GM18498 (cell line): ENCODE data around the gene KCNAB1.

Experiments
- ATAC-seq: cut with Tn5 transposase; IDR thresholded peaks from one replicate; pipeline ENCODE4 v1.9.1; 2021; ENCODE audit warnings: mild to moderate bottlenecking, moderate library complexity; ENCODE audit not compliant: unreplicated experiment

The KCNAB1 gene

DNA sequence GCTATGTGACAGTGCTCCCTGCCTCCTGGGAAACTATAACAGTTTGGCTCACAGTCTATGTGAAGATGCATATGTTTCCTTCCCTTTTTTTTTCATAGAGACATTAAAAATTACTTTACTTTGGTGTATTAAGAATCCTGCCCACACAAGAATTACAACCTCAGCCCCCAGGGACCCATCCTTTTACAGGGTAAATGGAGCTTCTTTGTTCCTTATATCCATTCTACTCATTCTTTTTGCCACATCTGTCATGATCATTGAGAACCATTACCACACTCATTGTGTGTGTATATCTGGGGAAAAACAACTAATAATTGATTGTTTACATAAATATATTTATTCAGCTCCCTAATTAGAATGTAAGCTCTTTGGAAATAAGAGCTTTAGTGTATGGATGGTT, 277.2 kb downstream of the KCNAB1 start:
- ATAC-seq = no peak

DNA sequence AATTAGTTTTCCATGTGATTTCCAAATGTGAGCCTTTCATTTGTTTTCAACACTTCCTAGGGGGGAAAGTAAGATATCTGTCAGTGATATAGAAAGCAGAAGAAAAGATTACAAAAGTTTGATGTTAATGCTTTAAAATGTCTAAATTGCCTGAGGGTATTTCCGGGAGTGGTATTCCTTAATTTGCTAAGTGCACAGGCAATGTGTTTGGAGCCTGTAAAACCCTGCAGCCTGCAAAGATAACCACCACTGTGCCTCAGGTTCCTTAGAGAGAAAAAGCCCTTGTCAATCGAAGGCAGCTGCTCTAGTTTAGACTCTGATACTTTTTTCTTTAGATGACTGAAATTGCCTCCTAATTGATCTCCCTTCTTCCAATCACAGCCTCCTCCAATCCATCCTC, 279.7 kb downstream of the KCNAB1 start:
- no peak for ATAC-seq

DNA sequence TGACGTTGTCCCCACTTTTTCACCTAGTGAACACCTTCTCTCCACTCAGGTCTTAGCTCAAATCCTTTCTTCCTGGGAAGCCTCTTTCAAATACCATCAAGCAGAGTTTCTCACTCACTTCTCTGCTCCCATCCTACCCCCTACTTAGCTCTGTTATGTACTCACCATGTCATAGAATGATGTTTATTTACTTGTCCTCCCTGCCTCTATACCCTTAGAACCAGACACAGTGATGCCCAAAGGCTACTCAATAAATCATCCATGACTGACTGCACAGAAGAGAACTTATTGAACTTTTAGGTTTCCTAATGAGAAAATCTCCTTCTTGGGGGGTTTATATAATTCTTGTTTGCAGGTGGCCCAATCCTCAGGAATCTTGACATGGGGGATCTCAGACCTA, 280.4 kb downstream of the KCNAB1 start:
- ATAC-seq = no peak

DNA sequence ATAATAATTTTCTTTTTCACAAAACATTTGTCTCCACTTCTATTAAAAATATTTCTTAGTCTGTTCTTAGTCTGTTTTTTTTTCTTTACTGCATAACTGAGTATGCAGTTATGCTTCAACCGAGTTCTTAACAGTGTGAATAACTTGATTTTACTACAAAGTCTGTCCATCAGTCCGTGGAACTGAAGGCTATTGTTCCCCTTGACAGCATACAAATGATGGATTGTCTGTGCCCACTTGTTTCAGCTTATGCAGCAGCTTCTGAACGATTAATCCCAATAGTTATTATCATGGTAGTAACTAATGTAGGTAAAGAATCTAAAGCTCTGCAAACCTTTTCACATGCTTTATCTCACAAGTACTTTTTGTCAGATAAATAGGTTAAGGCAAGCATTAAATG, 283.8 kb downstream of the KCNAB1 start:
- no peak for ATAC-seq

DNA sequence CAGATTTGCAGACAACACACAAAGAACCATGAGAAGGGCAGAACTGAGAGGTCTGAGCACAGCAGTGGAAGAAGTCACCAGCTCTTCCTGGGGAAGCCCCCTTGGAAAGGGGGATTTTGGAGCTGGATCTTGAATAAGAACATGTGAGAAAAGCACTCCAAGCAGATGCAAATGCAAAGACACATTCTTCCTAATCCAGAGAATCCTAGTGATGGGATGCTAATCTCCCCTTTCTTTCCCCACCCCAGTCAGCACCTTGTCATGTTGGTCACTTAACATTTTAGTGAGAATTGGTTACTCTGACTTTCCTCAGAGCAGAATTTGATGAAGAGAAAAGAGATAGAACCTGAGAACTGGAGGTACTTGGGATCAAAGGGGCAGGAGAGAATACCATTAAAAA, 286.0 kb downstream of the KCNAB1 start:
- no peak for ATAC-seq

DNA sequence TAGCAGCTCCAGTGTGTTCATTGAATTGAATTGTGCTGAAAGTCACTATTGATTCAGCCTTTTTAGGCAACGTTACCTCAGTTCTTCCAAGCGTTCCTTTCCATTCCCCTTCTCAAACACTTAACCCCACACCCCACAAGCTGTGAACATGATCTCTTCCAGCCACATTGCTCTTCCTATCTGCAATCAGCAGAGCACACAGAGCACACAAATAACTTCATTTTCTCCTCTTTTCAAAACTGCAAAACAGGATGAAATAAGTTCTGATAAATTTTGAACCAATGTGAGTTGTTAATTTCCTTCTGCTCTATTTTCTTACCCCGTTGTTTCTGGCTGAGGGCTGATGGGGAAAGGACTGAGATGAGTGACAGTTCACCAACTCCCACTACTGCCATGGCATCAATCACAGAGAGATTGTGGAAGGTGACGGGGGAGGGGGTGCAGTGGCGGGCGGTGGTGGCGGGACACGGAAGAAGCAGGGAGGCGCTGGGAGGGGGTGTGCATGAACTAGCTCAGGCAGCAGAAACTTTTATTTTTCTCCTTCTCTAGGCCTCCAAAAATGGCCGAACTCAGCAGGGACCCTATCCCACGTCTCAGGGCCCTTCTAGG, 287.3 kb downstream of the KCNAB1 start:
- ATAC-seq = no peak

DNA sequence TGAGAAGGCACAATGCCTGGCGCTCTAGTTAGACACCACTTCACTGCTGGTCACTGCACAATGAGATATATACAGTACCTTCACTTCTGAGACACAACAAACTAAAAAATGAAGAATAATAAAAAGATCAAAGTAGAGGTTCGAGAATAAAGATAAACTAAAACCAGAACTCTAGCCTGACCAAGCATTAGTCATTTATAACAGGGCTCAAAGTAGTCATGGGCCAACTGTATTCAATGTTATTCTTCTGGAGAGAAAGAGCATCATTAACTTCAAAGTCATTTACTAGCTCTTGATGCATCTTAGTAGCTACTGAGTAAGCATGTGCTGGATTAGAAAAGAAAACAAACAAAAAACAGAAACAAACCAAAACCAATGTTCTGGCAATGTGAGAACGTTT, 289.3 kb downstream of the KCNAB1 start:
- no peak for ATAC-seq

DNA sequence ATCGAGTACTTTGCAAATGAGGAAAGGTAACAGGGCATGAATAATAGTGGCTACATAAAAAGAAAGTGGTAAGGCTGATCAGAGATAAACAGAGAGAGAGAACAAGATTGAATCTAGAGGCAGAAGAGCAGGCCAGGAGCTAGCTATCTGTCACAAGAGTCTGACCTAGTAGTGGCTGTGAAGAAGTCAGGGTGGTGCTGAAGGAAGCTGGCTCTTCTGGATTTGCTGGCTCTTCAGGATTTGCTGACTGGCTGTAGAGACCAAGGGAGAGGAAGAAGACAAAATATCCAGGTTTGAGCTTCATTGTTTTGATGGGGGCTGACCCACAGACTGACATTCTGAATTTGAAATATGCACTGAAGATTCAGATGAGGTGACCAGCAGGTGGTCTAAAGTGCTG, 292.2 kb downstream of the KCNAB1 start:
- no peak for ATAC-seq

DNA sequence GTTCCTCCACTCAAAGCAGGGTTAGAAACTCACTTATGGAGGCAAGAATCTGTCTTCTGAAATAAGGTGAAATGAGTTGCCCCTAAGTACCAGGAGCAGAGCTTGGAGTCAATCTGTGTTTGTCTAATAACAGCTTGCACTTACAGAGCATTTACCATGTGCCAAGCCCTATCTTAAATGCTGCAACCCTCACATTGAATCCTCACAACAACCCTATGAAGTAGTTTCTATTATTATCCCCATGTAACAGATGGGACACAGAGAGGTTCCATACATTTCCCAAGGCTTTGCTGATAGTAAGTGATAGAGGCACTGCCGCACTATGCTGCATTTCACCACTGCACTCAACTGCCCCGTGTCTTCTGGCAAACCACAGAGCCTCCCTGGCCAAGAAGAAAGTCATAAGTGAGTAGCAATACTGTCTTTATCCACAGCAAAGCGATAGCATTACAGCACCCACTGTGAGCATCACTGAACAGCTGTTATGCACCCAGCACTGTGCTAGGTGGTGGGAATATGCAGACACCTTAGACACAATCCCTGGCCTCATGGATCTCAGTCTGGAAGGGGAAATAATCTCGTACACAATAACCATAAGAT, 293.0 kb downstream of the KCNAB1 start:
- ATAC-seq = no peak

DNA sequence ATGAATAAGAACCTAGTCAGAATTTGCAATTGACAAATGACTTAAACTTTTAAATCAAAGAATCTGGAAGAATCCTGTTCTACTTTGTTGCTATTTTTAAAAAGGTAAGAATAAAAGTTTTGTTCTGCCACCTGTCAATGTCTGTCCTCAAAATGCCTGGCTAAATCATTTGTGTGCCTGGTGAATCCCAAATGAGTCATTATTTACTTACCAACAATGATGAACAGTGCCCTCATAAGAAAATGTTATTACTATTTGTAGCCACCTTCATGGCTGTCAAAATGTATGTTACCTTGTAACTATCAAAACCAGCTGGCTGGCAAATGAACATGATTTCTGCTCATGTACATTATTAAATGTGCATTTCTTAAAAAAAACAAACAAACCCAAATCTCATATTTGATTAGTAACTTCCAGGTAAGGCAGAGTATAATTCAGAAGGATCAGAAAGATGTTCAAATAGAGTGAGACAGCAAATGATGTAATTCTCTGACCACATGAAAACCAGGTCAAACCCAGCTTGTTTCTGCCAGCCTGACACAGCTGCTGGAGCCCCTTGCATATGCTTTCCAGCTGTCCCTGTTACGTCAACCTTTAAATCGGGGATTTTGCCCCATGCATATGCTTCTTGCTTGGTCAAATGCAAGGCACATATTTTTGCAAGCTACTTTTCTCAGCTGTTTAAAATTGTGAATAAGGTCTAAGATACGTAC, 296.6 kb downstream of the KCNAB1 start:
- no peak for ATAC-seq

DNA sequence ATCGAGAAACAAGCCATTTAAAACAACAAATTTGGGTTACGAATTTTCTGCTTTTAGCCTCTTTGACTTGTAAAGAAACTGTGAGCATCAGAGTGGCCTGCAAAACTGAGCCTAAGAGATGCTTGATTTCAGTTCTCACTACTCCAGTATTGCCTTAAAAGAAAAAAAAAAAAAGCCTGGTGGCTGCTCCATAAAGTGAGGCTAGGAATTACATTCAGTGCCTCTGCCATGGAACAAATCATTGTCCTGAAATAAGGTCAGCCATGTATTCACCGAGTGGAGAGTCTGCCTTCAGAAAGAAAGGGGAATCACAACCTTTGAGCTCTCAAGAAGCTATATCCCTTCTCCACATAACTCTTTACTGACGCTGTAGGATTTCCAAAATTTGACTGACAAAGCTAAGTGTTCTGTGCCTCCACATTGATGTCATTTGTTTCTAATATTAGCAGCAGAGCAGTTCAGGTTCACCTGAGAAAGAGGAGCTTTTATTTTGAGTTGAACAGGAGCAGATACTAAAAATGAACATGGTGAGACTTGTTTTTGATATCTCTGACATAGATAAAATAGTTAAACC, 297.3 kb downstream of the KCNAB1 start:
- ATAC-seq = no peak

DNA sequence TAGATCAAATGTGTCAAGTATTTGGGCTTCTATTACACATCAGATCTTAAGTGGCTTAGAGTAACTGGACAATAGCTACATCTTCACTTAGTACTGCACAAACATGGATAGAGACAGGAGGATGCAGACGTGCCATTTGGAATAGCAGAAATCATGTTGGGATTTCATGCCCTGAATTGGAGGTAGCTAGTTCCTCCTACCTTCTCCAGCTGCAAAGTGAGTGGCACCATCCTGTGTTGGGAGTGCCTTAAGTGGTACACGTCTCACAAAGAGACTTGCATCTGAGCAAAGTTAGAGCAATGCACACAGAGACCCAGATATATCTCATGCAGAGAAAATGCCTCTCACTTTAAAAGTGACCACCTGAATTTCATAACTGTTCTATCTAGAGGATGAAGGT, 298.1 kb downstream of the KCNAB1 start:
- no peak for ATAC-seq

DNA sequence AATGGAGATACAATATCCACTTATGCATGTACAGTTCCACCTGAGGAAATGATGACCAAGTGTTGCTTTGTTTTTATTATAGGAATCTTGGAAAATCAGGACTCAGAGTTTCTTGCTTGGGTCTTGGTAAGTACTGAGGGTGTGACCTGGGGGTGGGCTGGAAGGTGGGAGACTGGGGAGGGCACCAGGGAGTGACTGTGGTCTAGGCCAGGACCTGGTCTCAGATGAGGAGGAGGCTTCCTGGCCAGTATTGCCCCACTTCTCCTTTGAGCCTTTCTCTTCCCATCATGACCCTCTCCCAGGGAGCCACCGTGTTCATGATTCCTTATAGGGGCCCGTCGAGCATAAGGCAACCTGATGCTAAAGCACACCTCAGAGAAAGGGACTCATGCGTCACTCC, 301.2 kb downstream of the KCNAB1 start:
- ATAC-seq = no peak

DNA sequence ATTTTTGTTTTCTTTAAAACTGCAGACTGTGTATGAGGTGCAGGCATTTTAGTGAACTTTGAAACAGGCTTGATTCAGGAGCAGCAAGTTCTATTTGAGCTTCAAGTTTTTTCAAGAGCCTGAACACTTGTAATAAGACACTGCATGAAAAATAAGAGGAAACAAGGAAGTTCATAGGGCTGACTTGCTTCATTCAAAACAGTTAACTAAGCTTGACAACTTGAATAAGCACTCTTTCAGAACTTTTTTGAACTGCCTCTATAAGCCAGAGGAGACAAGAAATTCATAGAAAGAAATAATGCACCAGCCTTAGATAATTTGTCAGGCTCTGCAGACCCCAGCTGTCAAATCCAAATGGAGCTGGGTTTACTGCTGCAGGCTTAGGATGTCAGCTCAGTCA, 304.4 kb downstream of the KCNAB1 start:
- ATAC-seq = no peak

DNA sequence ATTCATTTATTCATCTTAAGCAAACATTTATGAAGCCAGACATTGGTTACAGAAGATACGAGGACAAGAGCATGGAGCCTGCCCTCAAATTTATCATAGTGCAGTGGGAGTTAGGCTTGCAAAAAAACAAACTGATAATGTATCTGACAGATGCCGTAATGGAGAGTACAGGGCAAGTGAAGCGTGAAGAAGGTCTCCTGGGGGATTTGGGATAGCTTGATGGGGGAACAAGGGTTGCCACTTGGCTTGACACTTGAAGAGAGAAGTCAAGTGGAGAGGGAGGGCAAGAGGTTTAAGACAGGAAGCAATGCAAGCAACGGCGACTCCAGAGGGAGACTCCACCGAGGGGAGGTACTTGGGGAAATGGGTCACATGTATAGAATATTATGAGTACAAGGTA, 305.3 kb downstream of the KCNAB1 start:
- ATAC-seq = no peak

DNA sequence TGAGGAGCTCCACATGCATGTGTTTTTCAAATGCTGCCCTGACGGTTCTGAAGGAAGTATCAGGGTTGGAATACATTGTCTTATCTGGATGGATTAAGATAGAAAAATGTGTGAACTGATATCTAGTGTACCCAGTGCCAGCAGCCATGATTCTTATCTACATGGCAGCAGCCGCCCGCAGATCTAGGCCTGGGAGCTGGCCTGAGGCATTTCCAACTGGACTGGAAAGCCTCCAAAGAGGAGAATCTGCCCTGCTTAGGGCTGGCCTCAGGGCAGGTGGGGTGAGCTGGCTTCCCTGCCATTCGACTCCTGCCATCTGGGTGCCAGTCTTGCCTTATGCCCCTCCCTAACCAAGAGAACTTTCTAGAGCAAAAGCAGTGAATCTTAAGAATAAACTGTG, 308.7 kb downstream of the KCNAB1 start:
- no peak for ATAC-seq

DNA sequence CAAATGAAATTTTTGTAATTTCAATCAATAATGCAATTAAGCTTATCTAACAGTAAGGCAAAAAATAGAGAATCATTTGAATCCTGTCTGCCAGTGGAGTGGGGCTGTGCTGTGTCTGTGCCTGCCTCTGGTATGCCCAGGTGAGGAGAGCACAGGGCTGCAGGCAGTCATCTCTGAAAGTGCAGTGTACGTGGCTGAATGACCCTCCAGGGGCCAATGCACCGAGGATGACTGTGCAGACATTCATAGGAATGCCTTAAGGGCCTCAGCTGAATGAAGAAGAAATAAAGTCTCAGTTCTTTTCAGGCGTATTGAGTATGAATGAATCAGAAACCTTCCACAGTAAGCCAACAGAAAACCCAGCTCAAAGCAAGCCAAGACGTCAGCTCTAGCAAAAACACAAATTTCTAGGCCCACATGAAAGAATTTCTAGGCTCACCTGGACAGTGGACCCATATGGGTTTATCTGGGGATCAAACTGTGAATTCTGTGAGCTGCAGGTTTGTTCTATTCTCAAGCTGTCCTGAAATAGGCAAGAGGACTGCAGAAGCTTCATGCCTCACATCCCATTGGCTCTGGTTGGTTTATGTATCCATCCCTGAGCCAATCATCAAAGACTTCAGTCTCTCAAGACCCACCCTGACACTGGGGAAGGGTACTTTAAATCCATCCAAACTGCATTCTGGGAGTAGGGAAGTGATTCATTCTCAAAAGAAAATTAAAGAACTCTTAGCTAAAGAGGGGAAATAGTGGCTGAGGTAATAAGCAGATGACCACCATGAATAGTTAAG, 311.2 kb downstream of the KCNAB1 start:
- ATAC-seq = no peak

DNA sequence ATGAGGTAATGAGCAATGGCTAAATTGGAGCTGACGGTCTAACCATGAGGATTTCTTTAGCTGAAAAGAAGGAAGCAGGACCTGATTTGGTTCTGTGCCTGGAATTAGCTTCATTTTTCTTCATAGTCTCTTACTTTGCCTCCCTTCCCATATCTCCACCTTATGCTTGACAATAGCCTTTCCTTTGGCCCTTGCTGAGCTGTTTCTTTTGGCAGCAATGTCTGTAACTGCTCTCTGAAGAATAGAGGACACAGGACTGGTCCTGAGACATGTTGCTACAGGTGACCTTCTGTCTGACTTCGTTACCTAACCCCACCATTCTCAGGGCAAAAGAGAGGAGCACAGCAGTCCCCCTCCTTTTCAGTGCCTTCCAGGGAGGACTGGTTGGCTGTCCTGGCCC, 312.2 kb downstream of the KCNAB1 start:
- no peak for ATAC-seq

DNA sequence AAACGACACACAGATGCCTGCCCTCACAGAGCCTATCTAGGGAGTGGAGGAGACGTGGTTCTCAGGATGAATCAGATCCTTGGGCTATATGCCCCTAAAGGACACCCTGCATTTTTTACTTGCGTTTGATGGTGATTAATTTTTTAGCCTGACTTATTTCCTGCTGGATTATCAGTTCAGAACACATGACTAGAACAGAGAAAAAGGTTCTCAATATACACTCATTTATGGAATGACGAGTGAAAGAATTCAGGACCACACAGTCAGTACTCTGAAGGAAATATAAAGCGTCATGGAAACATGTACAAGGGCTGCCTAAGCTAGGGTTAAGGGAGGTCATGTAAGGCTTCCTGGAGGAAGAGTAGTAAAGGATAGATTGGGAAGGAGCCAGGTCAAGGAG, 312.8 kb downstream of the KCNAB1 start:
- ATAC-seq = no peak

DNA sequence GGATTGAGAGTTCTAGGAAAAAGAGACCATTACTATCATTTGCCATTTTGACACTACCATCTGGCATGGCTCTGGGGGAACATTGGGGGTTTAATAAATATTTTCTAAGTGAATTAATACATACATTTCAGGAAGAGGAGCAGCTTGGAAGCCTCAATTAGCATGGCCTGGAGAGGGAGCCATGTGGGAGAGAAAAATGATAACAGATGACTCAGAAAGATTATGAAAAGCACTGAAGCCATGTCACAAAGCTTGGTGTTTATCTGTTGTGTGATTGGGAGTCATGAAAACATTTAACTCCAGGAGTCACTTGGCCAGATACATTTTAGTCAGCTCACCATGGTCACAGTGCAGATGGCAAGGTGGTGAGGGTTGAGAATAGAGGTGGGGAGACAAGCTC, 313.5 kb downstream of the KCNAB1 start:
- ATAC-seq = no peak

DNA sequence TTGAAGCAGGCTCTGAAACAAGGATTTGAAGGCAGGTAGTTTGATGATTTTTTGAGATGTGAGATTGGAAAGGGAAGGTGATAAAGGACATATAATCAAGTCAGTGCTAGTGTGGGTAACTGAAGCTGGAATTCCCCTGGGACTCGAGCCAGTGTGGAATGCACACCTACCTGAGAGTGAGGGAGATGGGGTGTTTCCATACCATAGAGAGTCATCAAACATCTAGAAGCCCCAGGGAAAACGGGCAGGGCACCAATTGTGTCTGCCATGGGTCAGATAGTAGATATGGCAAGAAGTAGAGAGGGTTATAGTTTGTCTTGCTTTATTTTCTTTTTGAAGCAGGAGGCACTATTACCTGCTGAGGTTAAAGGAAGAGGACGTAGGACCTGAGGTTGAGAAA, 314.5 kb downstream of the KCNAB1 start:
- no peak for ATAC-seq

DNA sequence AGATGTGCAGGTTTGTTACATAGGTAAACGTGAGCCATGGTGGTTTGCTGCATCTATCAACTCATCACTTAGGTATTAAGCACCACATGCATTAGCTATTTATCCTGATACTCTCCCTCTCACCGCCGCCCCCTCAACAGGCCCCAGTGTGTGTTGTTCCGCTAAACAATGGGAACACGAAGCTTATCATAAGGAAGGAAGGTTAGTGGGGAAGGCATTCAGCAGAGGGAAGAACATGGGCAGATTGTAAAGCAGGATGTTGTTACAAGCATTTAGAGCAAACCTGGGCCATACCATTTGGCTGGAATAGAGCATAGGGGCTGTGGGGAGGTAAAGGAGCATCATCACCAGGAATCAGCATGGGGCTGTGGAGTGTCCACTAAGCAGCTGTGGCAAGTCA, 322.7 kb downstream of the KCNAB1 start:
- no peak for ATAC-seq
